IPS-NIHi7 (cell line): ENCODE data around the gene UFC1.

ENCODE experiments used
- DNase-seq: peaks from one replicate; pipeline ENCODE4 v3.0.0; 2012; ENCODE audit warnings: mixed read lengths; ENCODE audit errors: extremely low spot score

UFC1 gene

DNA sequence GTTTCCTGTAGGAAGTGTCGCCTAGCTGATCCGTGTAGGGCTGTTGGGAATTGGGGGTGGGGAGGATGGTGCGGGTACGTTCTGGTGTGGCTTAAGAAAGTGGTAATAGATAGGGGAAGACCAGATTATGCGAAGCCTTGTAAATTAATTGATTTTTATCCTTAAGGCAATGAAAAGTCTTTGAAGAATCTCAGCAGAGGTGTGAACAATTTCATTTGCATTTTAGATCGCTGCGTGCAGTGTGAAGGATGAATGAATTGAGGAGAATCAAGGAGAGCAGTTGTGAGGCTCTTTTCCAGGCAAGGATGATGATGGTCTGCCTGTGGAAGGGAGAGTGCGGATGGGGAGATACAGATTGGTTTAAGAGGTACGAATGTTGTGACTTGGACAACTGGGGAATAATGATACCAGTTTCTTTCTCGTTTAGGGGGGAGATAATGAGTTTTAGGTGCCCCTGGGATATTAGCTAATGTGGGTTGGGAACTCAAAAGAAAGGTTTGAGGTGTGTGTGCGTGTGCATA, 20.5 kb upstream of the UFC1 start:
- DNase-seq = no peak

DNA sequence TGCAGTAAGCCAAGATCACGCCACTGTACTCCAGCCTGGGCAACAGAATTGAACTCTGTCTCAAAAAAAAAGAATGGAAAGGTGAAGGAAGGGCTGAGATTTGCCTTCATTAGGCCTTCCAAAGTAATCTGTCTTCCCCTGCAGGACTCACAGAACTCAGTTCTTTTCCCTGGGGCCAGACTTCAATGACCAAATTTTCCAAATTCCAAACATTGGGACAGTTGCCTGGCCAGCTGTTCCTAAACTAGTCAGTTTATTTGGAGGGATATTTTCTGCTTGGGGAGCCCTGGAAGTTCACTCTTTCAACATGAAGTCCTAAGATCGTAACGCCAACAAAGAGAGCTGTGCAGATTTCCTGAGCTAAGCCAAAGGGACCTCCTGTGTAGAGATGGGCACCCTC, 15.9 kb upstream of the UFC1 start:
- DNase-seq = no peak

DNA sequence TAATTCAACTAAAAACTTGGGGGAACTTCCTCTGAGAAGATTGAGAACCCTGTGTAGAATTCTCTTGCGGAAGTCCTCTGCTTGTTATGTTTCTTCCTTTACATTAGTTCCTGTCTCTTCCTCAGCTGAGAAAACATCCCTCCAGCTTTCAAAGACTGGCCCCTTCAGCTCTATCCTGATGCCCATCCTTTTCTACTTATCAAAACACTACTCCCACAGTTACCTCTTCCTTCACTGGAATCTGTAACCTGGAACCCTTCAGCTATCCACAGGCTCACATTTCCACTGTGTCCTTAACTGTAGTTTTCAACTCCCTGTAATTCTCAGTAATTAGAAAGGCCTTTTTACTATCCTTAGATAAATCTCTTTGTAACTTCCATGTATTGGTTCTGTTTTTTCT, 15.3 kb upstream of the UFC1 start:
- DNase-seq = no peak

DNA sequence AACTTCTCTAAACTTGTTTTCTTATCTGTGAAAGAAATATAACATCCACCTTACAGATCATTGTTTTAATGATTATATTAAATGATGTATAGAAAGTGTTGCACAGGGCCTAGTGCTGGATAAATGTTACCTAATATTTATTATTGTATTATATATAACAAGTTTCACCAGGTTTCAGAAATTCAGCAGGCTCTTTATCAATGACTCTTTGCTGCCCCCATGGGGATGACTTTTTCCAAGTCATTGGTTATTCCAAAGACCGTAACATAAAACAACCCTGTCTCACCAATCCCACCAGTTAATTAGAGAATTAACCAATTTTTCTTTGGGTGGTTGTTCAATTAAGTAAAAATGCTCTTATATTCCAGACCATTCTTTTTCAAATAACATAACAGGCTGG, 14.0 kb upstream of the UFC1 start:
- peak; percentile 46 for DNase-seq

DNA sequence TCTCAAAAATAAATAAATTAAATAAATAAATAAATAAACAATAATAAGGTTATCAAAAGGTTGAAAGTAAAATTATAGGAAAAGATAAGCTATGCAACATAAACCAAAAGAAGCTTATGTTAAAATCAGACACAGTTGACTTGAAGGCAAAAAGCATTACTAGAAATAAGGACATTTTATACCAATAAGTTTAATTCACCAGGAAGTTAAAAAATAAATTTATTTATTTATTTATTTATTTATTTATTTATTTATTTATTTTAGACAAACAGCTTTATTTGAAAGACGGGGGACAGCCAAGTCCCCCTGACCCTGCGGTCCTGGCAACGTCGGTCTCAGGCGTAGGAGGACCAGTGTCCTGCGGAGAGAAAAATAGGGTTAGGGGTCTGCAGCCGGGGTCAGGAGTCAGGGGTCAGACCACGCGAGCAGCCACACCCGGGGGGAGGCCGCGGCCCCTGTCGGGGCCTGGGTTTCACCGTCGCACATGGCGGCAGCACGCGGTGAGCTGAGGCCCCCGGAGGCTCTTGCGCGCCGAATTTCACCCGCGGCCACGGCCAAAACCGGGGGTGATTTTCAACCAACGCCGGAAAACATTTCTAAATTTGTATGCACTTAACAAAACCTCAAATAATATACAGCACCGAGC, 12.9 kb upstream of the UFC1 start:
- no peak for DNase-seq

DNA sequence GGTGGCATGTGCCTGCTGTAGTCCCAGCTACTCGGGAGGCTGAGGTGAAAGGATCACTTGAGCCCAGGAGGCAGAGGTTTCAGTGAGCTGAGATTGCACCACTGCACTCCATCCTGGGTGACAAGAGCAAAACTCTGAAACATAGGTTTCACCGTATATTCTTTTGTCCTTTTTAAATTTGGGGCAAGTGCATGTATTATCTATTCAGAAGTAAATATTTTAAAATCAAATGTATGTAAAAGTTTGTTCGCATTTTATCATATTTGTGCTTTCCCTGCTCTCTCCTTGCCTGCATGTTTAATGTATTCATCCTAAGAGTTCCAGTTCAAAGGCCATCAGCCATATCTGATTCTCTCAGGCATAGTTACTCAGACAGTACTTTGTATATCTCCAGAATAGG, 7.9 kb upstream of the UFC1 start:
- no peak for DNase-seq

DNA sequence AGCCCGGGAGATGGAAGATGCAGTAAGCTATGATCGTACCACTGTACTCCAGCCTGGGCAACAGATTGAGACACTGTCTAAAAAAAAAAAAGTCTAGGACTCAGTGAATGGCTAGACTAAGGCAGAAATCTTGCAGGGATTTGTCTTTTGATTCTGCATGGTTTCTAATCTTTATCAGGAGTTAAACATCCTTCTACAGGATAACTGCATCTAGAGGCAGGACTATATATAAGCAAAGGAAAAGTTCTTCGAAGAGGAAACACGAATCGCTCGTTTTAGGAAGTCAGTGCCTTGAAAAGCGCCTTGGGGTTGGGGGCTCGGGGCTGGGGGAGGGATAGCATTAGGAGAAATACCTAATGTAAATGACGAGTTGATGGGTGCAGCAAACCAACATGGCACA, 602 bp upstream of the UFC1 start:
- DNase-seq = no peak

DNA sequence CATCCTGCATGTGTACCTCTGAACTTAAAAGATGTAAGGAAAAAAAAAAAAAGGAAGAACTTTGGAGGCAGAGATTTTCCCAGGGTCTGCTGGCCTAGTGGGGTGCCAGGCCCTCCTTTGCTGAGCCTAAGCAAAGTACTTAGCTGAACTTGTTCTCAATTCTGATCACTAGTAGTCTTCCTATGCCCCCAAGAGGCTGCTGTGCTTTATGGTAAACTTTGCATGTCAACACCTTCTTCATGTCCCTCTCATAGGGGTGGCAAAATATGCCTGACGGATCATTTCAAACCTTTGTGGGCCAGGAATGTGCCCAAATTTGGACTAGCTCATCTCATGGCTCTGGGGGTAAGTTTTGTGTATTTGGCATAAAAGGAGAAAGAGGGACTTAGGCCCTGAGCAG, 4.1 kb downstream of the UFC1 start:
- no peak for DNase-seq

DNA sequence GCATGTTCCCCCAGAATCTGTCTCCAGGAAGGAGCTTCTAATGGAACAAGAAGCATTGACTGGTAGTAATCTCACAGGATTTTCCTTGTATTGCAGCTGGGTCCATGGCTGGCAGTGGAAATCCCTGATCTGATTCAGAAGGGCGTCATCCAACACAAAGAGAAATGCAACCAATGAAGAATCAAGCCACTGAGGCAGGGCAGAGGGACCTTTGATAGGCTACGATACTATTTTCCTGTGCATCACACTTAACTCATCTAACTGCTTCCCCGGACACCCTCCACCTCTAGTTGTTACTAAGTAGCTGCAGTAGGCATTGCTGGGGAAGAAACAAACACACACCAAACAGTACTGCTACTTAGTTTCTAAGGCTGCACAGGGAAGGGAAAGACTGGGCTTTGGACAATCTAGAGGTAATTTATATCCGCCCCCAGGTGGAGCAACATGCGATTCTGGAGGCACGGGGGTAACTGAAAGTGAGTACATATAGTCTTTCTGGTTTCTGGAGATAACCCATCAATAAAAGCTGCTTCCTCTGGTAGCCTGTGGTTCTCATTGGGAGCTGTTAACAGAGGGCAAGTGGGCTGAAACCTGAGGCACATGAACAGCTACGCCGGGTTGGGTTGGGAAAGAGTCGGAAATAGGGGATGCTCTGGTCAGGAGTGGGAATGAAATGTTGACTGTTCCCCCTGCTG, 4.7 kb downstream of the UFC1 start:
- DNase-seq = no peak

DNA sequence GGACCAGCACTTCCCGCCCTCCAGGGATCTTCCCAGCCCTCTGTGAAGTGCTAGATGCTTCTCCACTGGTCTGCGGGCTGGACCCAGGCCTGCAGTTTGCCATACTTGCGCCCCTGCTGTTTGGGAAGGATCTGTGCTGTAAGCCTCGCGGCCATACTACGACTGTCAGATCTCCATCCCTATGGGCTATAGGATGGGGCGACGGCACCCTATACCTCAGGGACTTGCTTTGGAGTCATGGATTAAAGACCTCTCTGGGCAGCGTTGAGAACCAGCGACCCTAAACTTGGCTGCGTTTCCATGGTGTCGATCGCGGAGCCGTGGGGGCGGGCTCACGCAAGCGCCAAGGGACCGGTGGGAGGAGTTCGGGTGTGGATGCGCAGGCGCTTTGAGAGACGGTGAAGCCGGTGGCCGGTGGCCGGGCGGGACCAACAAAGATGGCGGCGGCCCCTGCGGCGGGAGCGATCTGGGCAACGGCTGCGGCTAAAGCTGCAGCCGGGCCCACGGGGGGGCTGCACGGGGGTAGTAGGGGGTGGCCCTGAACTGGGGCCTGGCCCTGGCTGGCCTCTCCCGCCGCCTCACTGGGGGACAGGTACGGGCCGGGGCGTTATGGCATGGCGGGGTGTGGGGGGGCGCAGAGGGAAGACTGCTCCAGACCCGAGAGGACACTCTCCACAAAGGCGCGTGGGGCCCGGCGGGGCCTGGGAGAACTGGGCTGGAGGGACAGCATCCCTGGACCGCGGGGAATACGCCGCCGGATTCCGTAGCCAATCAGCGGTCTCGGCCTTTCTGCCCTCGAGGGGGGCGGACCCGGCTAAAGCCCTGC, 5.5 kb downstream of the UFC1 start, which contains the start of gene USP21:
Gene USP21 (plus strand): TSS at position 414 of the 826 bp plus-strand sequence. CDS start 1,141 bp downstream, outside the sequence.
- peak; percentile 97 for DNase-seq

DNA sequence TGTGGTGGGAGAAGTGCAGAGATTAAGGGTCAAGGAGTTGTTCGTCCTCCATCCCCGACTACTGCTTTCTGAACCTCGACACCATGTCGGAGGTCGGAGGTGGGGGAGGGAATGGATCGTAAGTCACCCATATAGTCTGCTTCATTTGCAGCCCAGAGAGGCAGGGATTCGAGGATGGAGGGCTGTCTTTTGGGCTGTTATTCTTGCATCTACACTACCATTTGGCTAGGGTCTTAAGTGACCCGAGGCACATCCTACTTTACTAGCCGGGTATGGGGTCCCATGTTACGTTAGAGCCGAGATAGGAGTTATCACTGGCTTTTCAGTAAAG, 6.1 kb downstream of the UFC1 start:
- no peak for DNase-seq

DNA sequence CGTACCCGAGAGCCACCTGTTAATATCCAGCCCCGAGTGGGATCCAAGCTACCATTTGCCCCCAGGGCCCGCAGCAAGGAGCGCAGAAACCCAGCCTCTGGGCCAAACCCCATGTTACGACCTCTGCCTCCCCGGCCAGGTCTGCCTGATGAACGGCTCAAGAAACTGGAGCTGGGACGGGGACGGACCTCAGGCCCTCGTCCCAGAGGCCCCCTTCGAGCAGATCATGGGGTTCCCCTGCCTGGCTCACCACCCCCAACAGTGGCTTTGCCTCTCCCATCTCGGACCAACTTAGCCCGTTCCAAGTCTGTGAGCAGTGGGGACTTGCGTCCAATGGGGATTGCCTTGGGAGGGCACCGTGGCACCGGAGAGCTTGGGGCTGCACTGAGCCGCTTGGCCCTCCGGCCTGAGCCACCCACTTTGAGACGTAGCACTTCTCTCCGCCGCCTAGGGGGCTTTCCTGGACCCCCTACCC, 6.9 kb downstream of the UFC1 start:
- DNase-seq = no peak

DNA sequence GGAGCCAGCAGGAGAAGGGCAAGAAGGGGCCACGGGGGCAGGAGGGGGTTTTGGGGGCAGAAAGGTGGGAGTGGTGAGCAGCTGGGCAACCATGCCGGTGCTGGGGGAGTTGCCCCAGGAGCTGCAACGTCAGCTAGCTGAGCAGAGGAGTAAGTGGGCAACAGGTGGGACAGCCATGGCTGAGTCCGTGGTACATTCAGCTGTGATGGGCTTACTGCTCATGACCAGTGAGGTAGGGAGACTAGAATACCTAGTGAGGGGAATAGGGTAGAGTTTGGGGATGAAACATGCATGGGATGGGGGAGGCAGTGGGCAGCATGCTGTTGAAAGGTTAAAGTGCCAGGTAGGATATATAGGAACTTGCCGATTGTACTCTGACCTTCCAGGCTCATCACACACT, 7.9 kb downstream of the UFC1 start:
- DNase-seq = no peak

DNA sequence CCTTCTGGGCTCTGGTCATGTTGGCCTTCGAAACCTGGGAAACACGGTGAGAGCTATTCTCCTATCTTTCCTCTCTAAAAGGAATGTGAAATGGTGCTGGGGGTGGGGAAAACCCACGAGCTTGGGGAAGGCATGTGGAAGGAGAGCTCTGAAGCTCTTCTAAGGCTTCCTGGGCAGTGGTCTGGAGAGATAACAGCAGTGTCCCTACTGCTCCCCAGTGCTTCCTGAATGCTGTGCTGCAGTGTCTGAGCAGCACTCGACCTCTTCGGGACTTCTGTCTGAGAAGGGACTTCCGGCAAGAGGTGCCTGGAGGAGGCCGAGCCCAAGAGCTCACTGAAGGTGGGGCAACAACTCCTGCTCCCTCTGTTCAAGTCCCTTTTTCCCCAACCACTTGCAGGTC, 8.3 kb downstream of the UFC1 start:
- no peak for DNase-seq

DNA sequence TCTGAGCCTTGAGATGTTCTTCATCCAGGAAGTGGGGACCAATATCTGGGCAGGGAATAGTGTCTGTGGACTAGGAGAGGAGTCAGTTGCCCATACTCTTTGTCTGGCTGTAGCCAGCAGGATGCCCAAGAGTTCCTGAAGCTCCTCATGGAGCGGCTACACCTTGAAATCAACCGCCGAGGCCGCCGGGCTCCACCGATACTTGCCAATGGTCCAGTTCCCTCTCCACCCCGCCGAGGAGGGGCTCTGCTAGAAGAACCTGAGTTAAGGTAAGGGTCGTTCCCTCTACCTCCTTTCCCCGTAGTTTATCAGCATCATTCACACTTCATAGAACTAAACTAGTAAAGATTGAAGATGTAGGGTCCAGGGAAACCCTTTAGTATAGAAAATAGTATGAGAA, 9.0 kb downstream of the UFC1 start:
- no peak for DNase-seq

DNA sequence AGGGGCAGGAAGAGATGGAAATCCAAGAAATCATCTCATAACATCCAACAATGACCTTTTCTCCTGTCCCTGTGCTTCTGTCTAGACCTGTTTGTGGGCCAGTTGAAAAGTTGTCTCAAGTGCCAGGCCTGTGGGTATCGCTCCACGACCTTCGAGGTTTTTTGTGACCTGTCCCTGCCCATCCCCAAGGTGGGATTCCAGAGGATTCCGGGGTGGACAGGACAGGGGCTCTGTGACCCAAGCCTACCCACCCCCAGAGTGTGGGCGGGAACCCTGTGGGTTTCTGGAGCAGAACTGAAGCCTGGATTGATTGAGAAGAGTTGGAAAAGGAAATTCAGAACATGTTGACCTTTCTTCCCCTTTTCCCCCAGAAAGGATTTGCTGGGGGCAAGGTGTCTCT, 10.0 kb downstream of the UFC1 start:
- no peak for DNase-seq

DNA sequence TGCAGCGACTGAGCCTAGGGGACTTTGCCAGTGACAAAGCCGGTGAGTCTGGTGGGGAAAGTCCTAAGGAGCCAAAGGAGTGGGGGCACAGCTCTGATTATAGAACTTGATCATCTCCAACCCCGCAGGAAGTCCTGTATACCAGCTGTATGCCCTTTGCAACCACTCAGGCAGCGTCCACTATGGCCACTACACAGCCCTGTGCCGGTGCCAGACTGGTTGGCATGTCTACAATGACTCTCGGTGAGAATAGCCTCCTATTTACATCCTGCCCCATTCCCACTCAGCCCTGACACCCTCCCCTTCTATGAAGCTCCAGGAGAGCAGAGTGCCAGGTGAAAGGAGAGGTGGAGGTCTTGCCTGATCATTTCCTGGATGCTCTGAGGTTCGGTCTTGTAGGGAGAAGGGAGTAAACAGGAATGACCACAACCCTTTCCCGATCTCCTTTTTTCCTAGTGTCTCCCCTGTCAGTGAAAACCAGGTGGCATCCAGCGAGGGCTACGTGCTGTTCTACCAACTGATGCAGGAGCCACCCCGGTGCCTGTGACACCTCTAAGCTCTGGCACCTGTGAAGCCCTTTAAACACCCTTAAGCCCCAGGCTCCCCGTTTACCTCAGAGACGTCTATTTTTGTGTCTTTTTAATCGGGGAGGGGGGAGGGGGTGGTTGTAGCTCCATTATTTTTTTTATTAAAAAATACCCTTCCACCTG, 11.3 kb downstream of the UFC1 start:
- no peak for DNase-seq

DNA sequence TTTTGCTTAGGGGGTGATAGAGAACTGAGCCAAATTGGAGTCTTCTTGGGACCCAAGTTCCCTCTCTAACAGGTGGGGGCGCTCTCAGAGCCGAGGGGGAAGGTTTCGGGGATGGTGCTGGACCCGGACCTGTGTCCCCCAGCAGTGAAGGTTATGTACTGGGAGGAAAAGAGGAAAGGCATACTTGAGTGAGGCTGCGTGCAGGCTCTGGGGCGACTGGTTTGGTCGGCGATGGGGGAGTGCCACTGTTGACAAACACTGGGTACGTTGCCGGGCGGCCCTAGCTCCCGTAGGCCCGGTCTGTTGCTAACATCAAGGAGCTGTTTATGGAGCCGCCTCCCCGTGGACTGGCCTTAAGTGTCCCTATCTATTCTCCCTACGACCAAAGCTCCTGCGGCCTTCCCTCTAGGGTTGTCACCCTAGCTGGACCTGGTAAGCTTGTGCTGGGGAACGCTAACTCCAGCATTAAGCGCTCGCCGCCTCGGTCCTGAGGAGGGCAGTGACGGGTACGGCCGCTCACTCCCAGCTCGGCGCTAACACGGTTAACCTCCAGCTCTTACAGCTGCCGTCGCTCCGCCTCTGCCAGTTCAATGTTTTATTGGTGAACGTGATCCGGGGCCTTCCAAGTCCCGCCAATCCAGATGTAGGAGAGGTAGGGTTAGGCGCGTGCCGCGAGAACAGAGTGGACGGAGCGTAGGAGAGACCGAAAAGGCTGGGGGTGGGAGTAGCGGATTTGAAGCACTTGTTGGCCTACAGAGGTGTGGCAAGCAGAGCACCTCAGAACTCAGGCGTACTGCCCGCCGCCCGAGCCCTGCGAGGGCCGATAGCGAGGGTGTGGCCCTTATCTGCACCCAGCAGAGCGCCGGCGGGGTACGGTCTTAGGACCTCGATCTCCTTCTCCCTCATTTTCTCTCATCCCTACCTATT, 12.2 kb downstream of the UFC1 start, which contains the start of gene PPOX:
Gene PPOX (plus strand): TSS at position 685 of the 927 bp plus-strand sequence. CDS start 422 bp downstream, outside the sequence.
- DNase-seq = peak; percentile 93

DNA sequence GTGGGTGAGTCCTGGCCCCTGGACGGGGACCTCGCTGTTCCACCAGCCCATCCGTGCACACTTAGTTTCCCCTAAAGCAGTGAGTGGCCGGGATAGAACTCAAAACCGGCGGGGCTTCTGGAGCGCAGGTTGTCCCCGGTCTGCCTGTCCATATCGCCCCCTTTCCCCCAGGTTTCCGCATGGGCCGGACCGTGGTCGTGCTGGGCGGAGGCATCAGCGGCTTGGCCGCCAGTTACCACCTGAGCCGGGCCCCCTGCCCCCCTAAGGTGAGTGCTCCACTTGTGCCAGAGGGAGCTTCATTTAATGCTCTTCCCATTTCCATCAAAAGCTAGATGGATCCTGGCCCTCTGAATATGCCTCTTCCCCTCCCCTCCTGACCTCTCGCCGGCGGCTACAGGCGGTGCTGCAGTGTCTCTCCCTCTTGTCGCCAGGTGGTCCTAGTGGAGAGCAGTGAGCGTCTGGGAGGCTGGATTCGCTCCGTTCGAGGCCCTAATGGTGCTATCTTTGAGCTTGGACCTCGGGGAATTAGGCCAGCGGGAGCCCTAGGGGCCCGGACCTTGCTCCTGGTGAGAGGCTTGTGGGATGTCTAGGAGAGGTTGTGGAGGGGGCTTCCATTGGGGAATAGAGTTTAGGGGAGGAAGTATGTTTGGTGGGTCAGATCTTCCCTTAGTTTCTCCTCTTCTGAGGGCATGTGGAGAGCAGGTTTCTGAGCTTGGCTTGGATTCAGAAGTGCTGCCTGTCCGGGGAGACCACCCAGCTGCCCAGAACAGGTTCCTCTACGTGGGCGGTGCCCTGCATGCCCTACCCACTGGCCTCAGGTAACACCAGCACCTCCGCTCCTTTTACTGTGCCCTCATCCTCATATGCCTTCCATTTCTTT, 13.1 kb downstream of the UFC1 start:
- peak; percentile 35 for DNase-seq

DNA sequence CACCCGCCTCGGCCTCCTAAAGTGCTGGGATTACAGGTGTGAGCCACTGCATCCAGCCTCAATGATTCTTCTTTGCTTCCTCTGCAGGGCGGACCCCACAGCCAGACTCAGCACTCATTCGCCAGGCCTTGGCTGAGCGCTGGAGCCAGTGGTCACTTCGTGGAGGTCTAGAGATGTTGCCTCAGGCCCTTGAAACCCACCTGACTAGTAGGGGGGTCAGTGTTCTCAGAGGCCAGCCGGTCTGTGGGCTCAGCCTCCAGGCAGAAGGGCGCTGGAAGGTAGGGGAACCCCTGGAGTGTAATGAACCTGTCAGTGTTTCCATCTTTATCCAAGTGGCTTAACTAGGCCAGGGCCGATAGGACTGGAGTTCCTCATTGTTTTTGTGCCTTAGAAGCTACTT, 15.1 kb downstream of the UFC1 start:
- DNase-seq = no peak
